ENCODE measurements around the gene PCDH12. TPM values are rescaled to one million over a fixed set of nuclear protein-coding genes. Genes with fewer than 3 reads are reported as not detected.

PCDH12 gene
- total RNA-seq, 2 donors from 2014 or later = not detected

DNA sequence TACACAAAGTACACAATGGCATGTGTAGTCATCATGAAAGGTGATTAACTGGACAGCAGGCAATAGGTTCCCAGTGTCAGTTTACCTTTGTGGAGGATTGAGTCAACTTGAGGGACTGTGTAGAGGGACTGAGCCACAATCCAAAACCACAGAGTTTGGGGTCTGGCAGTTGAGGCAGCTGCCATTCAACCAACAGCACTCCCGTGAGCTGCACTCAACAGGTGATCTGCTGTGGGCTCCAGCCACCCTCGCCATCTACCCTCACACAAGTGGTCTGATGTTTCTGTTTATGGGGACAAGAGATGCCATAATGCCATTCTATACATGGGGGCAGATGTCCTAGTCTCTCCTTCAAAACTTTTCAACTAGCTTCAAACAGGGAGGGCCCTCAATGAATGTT is 37.2 kb downstream of the PCDH12 start:
- H3K9ac ChIP-seq (ENCODE audit: extremely low read depth, low read length, poor library complexity, severe bottlenecking) = no peak overlapping the region
- H3K9me3 Mint-ChIP-seq = no peaks in the 10 kb centered on the region
- H3K4me1 ChIP-seq (ENCODE audit: control insufficient read depth, insufficient read depth, low read length) = no peaks in the 10 kb centered on the region
- H3K4me1 Mint-ChIP-seq = peaks cover 12% of the 10 kb centered on the region
- H3K27ac ChIP-seq (ENCODE audit: low read depth, low read length) = no peak overlapping the region
- no peak overlapping the region for H3K4me3 ChIP-seq (ENCODE audit: low read length)
- H3K36me3 Mint-ChIP-seq (ENCODE audit: low read depth) = peaks cover 9% of the 10 kb centered on the region
- WGBS, 2 experiments (ENCODE audit: insufficient coverage in 1 of 2, insufficient read length in 1 of 2) = 88 to 100% methylated on average over 1 to 2 of the region's 2 CpGs
- H3K36me3 ChIP-seq (ENCODE audit: control insufficient read depth, insufficient read depth, low read length) = peaks cover 5% of the 10 kb centered on the region
- no peaks in the 10 kb centered on the region for H3K27me3 ChIP-seq (ENCODE audit: control insufficient read depth, insufficient read depth, low read length, poor library complexity, severe bottlenecking)
- no peaks in the 10 kb centered on the region for H3K9me3 ChIP-seq (ENCODE audit: control insufficient read depth, low read length)
- no peak overlapping the region for H3K4me3 Mint-ChIP-seq
- H3K27me3 Mint-ChIP-seq (ENCODE audit: insufficient read depth) = peaks cover 7% of the 10 kb centered on the region
- TF ChIP-seq, protein P1, sequence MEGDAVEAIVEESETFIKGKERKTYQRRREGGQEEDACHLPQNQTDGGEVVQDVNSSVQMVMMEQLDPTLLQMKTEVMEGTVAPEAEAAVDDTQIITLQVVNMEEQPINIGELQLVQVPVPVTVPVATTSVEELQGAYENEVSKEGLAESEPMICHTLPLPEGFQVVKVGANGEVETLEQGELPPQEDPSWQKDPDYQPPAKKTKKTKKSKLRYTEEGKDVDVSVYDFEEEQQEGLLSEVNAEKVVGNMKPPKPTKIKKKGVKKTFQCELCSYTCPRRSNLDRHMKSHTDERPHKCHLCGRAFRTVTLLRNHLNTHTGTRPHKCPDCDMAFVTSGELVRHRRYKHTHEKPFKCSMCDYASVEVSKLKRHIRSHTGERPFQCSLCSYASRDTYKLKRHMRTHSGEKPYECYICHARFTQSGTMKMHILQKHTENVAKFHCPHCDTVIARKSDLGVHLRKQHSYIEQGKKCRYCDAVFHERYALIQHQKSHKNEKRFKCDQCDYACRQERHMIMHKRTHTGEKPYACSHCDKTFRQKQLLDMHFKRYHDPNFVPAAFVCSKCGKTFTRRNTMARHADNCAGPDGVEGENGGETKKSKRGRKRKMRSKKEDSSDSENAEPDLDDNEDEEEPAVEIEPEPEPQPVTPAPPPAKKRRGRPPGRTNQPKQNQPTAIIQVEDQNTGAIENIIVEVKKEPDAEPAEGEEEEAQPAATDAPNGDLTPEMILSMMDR (conservative IDR thresholded peaks at IDR 0.05) = no peak
- H3K27ac Mint-ChIP-seq = no peak overlapping the region
- DNase-seq = no peak

DNA sequence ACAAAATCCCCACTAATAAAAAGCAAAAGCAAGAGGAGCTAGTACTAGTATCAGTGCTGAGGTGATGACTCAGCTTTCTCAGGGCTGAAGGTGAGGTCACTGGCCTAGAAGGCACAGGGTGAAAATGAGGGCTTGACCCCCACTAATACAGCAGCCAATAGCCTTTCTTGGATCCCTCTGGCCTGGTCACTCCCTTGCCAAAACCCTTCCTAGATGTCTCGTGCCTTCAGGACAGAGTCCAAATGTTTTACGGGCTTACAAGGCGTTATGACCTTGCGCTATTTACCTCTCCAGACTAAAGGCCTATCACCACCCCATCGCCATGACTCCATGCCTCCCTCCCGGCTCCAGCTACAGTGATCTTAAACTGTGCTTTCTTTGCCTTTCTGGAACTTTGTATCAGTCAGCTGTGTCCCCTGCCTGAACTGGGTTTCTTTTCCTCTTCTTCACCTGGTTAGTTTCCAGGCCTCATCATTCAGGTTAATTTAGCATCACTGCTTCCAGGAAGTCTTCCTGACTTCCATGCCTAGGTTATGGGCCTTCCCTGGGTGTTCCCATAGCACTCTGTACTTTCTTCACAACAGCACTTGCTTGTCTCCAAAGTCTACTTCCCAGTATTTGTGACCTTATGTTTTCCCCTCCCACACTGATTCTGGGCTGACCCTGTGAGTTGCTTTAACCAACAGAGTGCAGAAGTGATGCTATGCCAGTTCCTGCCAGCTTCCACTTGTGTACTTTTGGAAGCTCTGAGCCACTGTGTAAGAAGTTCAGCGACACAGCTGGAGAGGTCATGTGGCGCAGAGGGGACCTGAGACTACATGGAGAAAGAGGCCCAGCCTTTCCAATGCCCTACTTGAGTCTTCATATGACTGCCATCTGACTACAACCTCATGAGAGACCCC is 38.5 kb downstream of the PCDH12 start:
- Histone ChIP-seq H3K9me3 (ENCODE audit: control insufficient read depth, low read length) (no peaks in the 10 kb centered on the region), H3K27ac (ENCODE audit: low read depth, low read length) (no peak overlapping the region), H3K27me3 (ENCODE audit: control insufficient read depth, insufficient read depth, low read length, poor library complexity, severe bottlenecking) (peaks cover 8% of the 10 kb centered on the region), H3K36me3 (ENCODE audit: control insufficient read depth, insufficient read depth, low read length) (no peaks in the 10 kb centered on the region), H3K4me1 (ENCODE audit: control insufficient read depth, insufficient read depth, low read length) (no peaks in the 10 kb centered on the region), H3K9ac (ENCODE audit: extremely low read depth, low read length, poor library complexity, severe bottlenecking) (no peak overlapping the region), H3K4me3 (ENCODE audit: low read length) (no peak overlapping the region)
- Mint-ChIP-seq H3K27me3 (ENCODE audit: insufficient read depth) (peaks cover 16% of the 10 kb centered on the region), H3K27ac (peak overlapping the region; percentile 75), H3K4me3 (no peak overlapping the region), H3K9me3 (no peaks in the 10 kb centered on the region), H3K36me3 (ENCODE audit: low read depth) (peaks cover 3% of the 10 kb centered on the region), H3K4me1 (peaks cover 16% of the 10 kb centered on the region)
- TF ChIP-seq, protein P1 (conservative IDR thresholded peaks at IDR 0.05) = no peak
- no peak for DNase-seq
- WGBS, 2 experiments (ENCODE audit: insufficient coverage in 1 of 2, insufficient read length in 1 of 2) = 89 to 92% methylated on average over 8 of the region's 8 CpGs

DNA sequence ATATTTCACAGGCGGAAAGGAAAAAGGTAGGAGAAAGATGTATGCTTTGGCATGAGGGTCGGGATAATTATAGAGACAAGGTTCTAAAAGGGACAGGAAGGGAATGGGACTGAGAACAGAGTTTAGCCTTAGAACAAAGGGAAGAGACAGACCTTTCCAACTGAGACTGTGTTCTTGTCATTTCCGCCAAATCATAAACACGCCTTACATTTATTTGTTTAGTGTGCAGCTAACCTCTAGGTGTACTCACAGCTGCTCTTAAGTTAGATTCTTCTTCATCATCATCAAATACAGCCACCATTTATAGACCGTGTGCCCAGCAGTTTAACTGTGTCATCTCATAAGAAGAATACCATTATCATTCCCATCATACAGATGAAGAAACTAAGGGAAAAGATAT is 40.2 kb downstream of the PCDH12 start:
- peaks cover 17% of the 10 kb centered on the region for H3K4me1 Mint-ChIP-seq
- peaks cover 25% of the 10 kb centered on the region for H3K27me3 ChIP-seq (ENCODE audit: control insufficient read depth, insufficient read depth, low read length, poor library complexity, severe bottlenecking)
- no peaks in the 10 kb centered on the region for H3K9me3 ChIP-seq (ENCODE audit: control insufficient read depth, low read length)
- no peak overlapping the region for H3K4me3 ChIP-seq (ENCODE audit: low read length)
- no peak overlapping the region for H3K27ac Mint-ChIP-seq
- H3K9me3 Mint-ChIP-seq = no peaks in the 10 kb centered on the region
- H3K4me1 ChIP-seq (ENCODE audit: control insufficient read depth, insufficient read depth, low read length) = no peaks in the 10 kb centered on the region
- DNase-seq = no peak
- H3K36me3 Mint-ChIP-seq (ENCODE audit: low read depth) = no peaks in the 10 kb centered on the region
- H3K9ac ChIP-seq (ENCODE audit: extremely low read depth, low read length, poor library complexity, severe bottlenecking) = no peak overlapping the region
- 75 to 77% methylated on average over 4 to 5 of the region's 5 CpGs for WGBS, 2 experiments (ENCODE audit: insufficient coverage in 1 of 2, insufficient read length in 1 of 2)
- no peak overlapping the region for H3K27ac ChIP-seq (ENCODE audit: low read depth, low read length)
- H3K36me3 ChIP-seq (ENCODE audit: control insufficient read depth, insufficient read depth, low read length) = no peaks in the 10 kb centered on the region
- no peak overlapping the region for H3K4me3 Mint-ChIP-seq
- peaks cover 30% of the 10 kb centered on the region for H3K27me3 Mint-ChIP-seq (ENCODE audit: insufficient read depth)
- TF ChIP-seq, protein P1 (conservative IDR thresholded peaks at IDR 0.05) = no peak
